HepG2 (cell line): ENCODE results near the gene C9orf50. TPM values are rescaled to one million over a fixed set of nuclear protein-coding genes. Genes with fewer than 3 reads are reported as not detected.

Experiments used
- BHLHE40 ChIP-seq: IDR thresholded peaks from 2 replicates; pipeline ENCODE4 v1.6.1; 2011; ENCODE audit warnings: low read length, improper control_type of control experiment
- GTF2F1 ChIP-seq: fragments of 150-350 bp; IDR thresholded peaks from 2 replicates; pipeline ENCODE4 v1.6.1; 2014; ENCODE audit warnings: low read length
- POLR2A ChIP-seq, 2 experiments: IDR thresholded peaks; 2 replicates each; pipeline ENCODE4 v1.6.1; 2011; ENCODE audit warnings: low read depth in 2 of 2, low read length in 2 of 2, mild to moderate bottlenecking in 1 of 2, moderate library complexity in 1 of 2; ENCODE audit not compliant: insufficient read depth in 1 of 2
- TBL1XR1 ChIP-seq: fragments of 150-350 bp; IDR thresholded peaks from 2 replicates; pipeline ENCODE4 v1.6.1; 2014; ENCODE audit warnings: borderline replicate concordance, low read length; ENCODE audit not compliant: partially characterized antibody
- ZMYM3 ChIP-seq: sonication (generic); formaldehyde crosslinking; IDR thresholded peaks from 2 replicates; pipeline ENCODE4 v1.5.1; 2020; ENCODE audit warnings: mild to moderate bottlenecking, missing genetic modification reagents
- ZNF296 ChIP-seq: sonication (generic); formaldehyde crosslinking; conservative IDR thresholded peaks from 2 replicates; pipeline ENCODE4 v1.5.0; 2020; ENCODE audit warnings: mild to moderate bottlenecking, missing genetic modification reagents
- ZNF629 ChIP-seq: sonication (generic); formaldehyde crosslinking; conservative IDR thresholded peaks from 2 replicates; pipeline ENCODE4 v1.5.0; 2020; ENCODE audit warnings: missing genetic modification reagents
- ZNF724P ChIP-seq: sonication (generic); formaldehyde crosslinking; IDR thresholded peaks from 2 replicates; pipeline ENCODE4 v1.8.0; 2022; ENCODE audit warnings: missing genetic modification reagents, borderline replicate concordance
- ZNF746 ChIP-seq: sonication (generic); formaldehyde crosslinking; IDR thresholded peaks from 2 replicates; pipeline ENCODE4 v1.8.0; 2022; ENCODE audit warnings: mild to moderate bottlenecking, missing genetic modification reagents
- polyA plus RNA-seq, 8 experiments: library from polyadenylated mRNA; depleted of rRNA in 3 of 8; stranded (reverse) in 7 of 8; unstranded in 1 of 8; fragments of >200 nt; fragmentation: Illumina TruSeq in 4 of 8; extraction: Trizol in 4 of 8; gene quantifications; 2 replicates each; pipeline versions ENCODE4 v1.2.1 to v1.2.3, GENCODE V29; 2011 to 2016; ENCODE audit warnings: low read depth in 4 of 8, missing spikeins in 1 of 8, mixed read lengths in 1 of 8; ENCODE audit not compliant: insufficient read depth in 1 of 8
- total RNA-seq, 5 experiments: library from RNA; depleted of rRNA; stranded (reverse); fragments of >200 nt; fragmentation: Illumina TruSeq; extraction: Trizol; gene quantifications; 2 replicates each; pipeline ENCODE4 v1.2.3, GENCODE V29; 2016; ENCODE audit warnings: low read depth in 1 of 5
- TF ChIP-seq, protein P1 (sequence below): sonication (generic); formaldehyde crosslinking; IDR thresholded peaks from 2 replicates; pipeline ENCODE4 v1.4.0; 2020; ENCODE audit warnings: low read depth, missing genetic modification reagents
- TF ChIP-seq, protein P2 (sequence below): sonication (generic); formaldehyde crosslinking; IDR thresholded peaks from 2 replicates; pipeline ENCODE4 v1.9.0; 2021; ENCODE audit warnings: missing genetic modification reagents, borderline replicate concordance
- TF ChIP-seq, protein P3 (sequence below): sonication (generic); formaldehyde crosslinking; IDR thresholded peaks from 2 replicates; pipeline ENCODE4 v1.4.0; 2020; ENCODE audit warnings: mild to moderate bottlenecking, missing genetic modification reagents

C9orf50 gene
- total and polyA plus RNA-seq, 2 of the 13 experiments (the other 11 are each of a cell fraction or from before 2014, with no cell fraction given) = not detected

DNA sequence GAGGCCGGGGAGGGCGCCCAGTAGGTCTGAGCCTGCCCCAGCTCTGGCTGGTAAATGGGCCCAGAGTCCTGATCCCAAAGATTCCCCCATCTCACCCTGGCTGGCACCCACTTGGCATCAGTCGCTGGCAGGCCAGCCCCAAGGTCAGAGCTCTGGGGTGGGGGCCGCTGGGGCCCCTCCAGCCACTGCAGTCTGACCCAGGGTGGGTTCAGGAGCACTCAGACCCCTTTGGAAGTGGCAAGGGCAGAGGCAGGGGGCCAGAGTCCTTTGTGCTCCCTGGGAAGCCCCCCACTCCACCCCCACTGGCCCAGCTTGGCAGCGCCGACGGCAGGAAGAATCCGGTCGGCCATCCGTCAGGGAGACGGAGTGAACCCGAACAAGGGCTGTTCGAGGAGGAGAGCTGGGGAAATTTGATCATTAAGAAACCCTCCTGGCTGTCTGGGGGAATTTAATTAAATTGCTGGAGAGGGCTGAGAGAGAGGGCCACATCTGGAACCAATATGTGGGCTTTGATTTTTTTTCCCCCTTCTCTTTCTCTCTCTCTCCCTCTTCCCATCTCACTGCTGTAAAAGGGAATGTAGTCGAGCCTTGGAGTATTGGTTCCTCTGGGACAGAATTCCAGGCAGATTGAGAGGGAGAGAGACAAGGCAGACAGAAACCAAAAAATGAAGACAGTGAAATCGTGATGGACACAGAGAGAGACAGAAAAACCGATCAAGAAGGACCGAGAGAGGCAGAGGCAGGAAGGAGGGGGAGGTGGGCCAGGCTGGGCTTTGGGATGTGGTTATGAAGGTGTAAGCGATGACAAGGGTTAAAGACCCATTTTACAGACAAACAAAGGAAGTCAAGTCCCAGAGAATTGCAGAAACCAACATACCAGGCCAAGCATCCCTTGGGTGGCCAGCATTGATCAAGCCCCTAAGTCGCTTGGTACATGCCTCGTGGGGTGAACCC is 29.1 kb upstream of the C9orf50 start (continued):
- TF ChIP-seq, protein P1, sequence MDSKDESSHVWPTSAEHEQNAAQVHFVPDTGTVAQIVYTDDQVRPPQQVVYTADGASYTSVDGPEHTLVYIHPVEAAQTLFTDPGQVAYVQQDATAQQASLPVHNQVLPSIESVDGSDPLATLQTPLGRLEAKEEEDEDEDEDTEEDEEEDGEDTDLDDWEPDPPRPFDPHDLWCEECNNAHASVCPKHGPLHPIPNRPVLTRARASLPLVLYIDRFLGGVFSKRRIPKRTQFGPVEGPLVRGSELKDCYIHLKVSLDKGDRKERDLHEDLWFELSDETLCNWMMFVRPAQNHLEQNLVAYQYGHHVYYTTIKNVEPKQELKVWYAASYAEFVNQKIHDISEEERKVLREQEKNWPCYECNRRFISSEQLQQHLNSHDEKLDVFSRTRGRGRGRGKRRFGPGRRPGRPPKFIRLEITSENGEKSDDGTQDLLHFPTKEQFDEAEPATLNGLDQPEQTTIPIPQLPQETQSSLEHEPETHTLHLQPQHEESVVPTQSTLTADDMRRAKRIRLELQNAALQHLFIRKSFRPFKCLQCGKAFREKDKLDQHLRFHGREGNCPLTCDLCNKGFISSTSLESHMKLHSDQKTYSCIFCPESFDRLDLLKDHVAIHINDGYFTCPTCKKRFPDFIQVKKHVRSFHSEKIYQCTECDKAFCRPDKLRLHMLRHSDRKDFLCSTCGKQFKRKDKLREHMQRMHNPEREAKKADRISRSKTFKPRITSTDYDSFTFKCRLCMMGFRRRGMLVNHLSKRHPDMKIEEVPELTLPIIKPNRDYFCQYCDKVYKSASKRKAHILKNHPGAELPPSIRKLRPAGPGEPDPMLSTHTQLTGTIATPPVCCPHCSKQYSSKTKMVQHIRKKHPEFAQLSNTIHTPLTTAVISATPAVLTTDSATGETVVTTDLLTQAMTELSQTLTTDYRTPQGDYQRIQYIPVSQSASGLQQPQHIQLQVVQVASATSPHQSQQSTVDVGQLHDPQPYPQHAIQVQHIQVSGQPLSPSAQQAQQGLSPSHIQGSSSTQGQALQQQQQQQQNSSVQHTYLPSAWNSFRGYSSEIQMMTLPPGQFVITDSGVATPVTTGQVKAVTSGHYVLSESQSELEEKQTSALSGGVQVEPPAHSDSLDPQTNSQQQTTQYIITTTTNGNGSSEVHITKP = no peak
- TF ChIP-seq, protein P2, sequence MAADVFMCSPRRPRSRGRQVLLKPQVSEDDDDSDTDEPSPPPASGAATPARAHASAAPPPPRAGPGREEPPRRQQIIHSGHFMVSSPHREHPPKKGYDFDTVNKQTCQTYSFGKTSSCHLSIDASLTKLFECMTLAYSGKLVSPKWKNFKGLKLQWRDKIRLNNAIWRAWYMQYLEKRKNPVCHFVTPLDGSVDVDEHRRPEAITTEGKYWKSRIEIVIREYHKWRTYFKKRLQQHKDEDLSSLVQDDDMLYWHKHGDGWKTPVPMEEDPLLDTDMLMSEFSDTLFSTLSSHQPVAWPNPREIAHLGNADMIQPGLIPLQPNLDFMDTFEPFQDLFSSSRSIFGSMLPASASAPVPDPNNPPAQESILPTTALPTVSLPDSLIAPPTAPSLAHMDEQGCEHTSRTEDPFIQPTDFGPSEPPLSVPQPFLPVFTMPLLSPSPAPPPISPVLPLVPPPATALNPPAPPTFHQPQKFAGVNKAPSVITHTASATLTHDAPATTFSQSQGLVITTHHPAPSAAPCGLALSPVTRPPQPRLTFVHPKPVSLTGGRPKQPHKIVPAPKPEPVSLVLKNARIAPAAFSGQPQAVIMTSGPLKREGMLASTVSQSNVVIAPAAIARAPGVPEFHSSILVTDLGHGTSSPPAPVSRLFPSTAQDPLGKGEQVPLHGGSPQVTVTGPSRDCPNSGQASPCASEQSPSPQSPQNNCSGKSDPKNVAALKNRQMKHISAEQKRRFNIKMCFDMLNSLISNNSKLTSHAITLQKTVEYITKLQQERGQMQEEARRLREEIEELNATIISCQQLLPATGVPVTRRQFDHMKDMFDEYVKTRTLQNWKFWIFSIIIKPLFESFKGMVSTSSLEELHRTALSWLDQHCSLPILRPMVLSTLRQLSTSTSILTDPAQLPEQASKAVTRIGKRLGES = no peak
- TF ChIP-seq ZNF724P (no peak), GTF2F1 (no peak), TBL1XR1 (no peak), POLR2A (IDR thresholded peaks at IDR 0.05; ENCODE audit: insufficient read depth in 1 of 2, low read depth in 2 of 2, low read length in 2 of 2) (no peak), ZNF296 (CRISPR knock-in tag) (no peak), BHLHE40 (no peak), ZMYM3 (no peak), ZNF746 (CRISPR knock-in tag) (no peak), ZNF629 (no peak)
- TF ChIP-seq, protein P3, sequence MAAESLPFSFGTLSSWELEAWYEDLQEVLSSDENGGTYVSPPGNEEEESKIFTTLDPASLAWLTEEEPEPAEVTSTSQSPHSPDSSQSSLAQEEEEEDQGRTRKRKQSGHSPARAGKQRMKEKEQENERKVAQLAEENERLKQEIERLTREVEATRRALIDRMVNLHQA = no peak
